Measurements from ENCODE around the gene FHOD3.

DNA sequence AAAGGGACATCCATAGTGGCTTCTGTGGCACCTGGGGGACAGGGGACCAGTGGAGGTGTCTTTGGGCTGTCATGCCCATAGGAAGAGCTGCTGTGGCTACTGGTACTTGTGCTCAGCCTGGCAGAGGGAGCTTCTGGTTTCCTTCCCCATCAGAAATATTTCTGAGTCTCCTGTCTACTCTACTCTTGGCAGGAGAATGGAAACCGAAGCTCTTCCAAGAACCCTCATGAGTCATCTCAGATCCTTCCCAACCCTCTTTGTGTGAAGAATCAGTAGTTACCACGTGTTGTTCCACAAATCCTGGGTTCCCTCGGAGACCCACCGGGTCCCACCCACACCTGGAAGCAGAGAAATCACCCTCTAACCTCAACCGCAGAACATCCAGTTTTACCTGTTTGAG lies 234.9 kb downstream of the FHOD3 start:
- TF ChIP-seq POLR2AphosphoS5 (IDR thresholded peaks at IDR 0.05; ENCODE audit: low read depth): no peak
- TF ChIP-seq GABPA (IDR thresholded peaks at IDR 0.05; ENCODE audit: low read depth): no peak
